Activated CD4-positive, alpha-beta T cell treated with anti-CD3 and anti-CD28 coated beads for 1 hour (primary cell): ENCODE results near the gene LINC00632.

Source experiments
- DNase-seq: peaks from one replicate; pipeline ENCODE4 v3.0.0-alpha.2; 2020

LINC00632 gene

DNA sequence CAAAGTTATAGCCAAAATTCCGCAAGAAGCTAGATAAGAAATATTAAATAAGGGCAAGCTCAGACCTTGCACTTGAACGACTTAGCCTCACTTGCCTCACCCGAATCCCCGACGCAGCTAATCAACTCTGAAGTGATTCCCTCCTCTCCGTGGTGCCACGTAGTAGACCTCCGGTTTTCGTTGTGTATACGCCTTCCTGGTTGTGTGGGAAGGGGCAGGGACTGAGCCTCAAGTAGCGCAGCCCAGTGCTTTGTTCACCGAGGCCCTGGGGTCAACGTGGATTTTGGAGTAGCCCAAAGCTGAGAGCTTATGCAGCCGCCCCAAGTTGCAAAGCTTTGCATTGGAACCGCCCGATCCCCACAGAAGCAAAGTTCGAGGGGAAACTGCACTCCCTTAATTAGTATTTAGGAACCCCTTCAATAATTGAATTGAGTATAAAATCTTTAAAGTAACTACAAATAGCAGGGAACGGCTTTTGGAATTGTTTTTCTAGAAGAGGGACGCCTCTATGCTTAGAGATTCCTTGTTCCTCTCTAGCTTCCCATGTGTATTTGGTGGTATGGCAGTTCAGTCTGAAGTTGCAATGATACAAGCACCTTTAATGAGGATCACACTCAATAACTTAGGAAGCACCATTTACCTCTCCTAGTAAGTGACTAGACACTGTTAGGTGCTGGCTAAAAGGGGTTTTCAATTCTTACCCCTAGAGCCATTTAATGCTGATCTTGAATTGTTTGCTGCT, 55.7 kb downstream of the LINC00632 start:
- no peak for DNase-seq

DNA sequence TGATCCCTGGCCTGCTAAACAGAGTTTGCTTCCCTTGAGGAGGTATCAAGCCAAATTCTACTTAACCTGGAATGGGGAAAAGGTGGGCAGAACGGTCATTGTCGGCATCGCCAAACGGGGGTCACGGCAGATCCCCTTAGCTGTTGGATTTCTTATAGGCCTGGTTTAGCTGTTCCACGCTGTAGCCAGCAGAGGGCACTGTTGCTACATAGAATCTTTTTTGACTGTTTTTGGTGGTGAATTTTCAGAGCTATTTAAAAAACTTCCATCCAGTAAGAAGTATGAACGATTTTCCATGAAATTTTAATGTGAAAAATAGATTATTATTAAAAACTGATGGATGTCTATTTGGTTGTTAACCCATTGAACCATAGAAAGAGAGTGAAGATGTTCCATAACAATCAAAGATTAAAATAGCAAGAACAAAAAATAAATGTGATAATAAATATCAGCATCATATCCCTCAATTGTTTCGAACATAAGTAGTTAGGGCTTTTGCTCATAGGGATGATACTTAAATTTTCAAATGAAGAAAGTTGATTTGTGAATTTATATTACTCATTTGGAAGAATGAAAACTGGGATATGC, 56.6 kb downstream of the LINC00632 start:
- no peak for DNase-seq

DNA sequence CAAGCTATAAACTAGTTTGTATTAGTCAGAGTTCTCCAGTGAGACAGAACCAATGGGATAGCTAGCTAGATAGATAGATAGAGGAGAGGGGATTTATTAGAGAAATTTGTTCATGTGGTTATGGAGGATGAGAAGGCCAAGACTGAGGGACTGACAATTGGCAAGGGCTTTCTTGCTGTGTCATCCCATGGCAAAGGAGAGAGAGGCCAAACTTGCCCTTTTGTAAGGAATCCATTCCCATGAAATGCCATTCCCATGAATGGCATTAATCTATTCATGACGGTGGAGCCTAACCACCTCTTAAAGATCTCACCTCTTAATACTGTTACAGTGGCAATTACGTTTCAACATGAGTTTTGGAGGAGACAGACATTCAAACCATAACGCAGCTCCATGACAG, 58.1 kb downstream of the LINC00632 start:
- no peak for DNase-seq

- no peak for DNase-seq
Observed at GRCh38 chrX:140775211-140775610, 65.7 kb downstream of the LINC00632 start.

- DNase-seq = no peak
Observed at GRCh38 chrX:140776320-140776719, 66.8 kb downstream of the LINC00632 start.

GRCh38 chrX:140794642-140795041, 85.1 kb downstream of the LINC00632 start:
- DNase-seq = no peak

DNA sequence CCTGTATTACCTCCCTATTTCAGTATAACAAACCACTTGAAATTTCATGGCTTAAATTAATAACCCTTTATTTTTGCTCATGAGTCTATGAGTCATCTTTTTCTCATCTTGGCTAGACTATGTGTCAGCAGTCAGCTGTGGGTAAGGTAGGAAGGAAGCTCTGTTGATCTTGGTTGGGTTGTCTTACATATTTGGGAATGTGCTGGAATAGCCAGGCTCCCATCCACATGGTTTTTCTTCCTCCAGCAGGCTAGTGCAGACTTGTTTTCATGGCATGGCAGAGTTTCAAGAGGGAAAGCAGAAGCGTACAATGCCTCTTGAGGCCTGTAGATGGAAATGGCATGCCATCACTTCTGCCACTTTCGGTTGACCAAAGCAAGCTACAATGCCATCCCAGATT, 89.7 kb downstream of the LINC00632 start:
- no peak for DNase-seq

DNA sequence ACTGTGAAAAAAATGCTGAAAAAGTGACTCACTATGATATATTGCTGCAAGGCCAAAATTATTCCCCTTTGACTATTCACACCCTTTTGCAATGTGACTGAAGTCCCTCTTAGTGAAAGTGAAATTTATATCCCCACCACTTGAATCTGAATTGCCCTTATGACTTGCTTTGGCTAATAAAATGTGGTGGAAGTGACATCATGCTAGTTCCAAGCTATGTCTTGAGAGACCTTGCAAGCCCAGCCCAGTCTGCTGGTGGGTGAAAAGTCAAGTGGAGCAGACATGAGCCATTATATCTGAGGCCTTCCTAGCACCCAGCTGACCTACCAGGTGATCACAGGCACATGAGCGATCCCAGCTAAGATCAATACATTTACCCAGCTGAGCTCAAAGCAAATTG, 94.7 kb downstream of the LINC00632 start:
- DNase-seq = no peak

- no peak for DNase-seq
Observed at GRCh38 chrX:140815868-140816267, 106.3 kb downstream of the LINC00632 start.

DNA sequence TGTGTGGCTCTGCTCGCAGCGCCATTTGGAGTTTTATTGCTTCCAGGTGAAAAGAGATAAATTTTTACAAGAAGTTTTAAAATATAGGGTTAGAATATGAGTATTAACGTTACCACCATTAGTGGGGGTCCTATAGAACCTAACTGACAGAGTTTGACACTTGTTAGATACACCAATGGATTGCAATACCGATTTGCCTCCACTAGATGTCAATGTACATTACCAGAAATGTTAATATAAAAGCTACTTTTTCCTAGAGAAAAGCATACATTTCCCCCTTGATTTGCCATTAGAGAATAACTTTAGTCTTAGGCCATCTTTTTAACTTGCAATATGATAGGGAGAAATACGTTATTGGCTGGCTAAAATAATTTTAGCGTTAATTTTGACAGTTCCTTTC, 108.4 kb downstream of the LINC00632 start:
- DNase-seq = no peak

GRCh38 chrX:140821280-140821679, 111.7 kb downstream of the LINC00632 start:
- DNase-seq = no peak

DNA sequence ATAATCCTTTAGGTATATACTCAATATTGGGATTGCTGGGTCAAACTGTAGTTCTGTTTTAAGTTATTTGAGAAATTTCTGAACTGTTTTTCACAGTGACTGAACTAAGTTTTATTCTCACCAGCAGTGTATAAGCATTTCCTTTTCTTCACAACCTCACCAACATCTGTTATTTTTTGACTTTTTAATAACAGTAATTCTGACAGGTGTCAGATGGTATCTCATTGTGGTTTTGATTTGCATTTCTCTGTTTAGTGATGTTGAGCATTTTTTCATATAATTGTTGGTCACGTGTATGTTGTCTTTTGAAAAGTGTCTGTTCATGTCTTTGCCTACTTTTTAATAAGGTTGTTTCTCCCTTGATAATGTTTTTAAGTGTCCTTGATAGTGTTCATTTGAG, 112.6 kb downstream of the LINC00632 start:
- no peak for DNase-seq

- DNase-seq = no peak
Observed at GRCh38 chrX:140822861-140823260, 113.3 kb downstream of the LINC00632 start.

DNA sequence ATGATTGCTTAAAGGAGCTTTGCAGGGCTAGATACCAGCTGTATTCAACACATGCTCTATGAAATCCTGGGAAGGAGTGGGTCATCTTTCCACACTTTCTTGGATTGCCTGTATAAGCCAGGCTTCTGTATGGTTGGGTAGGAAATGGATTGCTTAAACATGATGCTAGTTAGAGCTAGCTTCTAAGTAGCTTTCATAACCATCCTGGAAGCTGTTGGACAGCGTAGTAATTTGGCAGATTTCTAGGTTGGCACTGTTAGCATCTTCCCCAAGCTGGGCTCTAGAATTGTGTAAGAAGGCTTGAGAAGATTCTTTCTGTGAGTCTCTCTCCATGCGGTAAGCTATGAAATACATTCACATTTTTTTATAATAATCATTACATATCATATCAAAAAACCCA, 127.3 kb downstream of the LINC00632 start:
- no peak for DNase-seq
